Body of pancreas (tissue), 4 donors: ENCODE results near the gene NODAL. TPM values are rescaled to one million over a fixed set of nuclear protein-coding genes. Genes with fewer than 3 reads are reported as not detected.
A peak's percentile ranks its signal among the peaks of the same experiment; 100 is the strongest.

Experiments used
- ATAC-seq: fragments of 150-250 bp; one replicate; pipeline ENCODE4 v1.9.1; 2016
- DNase-seq, 4 donors: peaks; one replicate each; pipeline ENCODE4 v3.0.0-alpha.2; 2019
- H3K27ac ChIP-seq, 4 donors: fragments of 200-600 bp; sonication (generic); 1 replicate in 3 of 4; 2 replicates in 1 of 4; pipeline versions ENCODE4 v1.5.1 to v1.6.1; 2016 to 2019; ENCODE audit warnings: mild to moderate bottlenecking in 1 of 4, mixed read lengths in 1 of 4, moderate library complexity in 1 of 4
- H3K27me3 ChIP-seq, 2 donors: fragments of 200-600 bp; sonication (generic); one replicate each; pipeline ENCODE4 v1.6.0; 2016; ENCODE audit warnings: mild to moderate bottlenecking in 1 of 2
- H3K36me3 ChIP-seq, 2 donors: fragments of 200-600 bp; sonication (generic); replicated peaks in 1 of 2; 2 replicates each; pipeline ENCODE4 v1.5.1; 2016; ENCODE audit warnings: low read depth in 2 of 2; ENCODE audit not compliant: insufficient read depth in 1 of 2
- H3K4me1 ChIP-seq: fragments of 200-600 bp; sonication (generic); one replicate; pipeline ENCODE4 v1.6.0; 2016
- H3K4me3 ChIP-seq, 2 donors: fragments of 200-600 bp; sonication (generic); 1 replicate in 1 of 2; 2 replicates in 1 of 2; pipeline ENCODE4 v1.5.1; 2016 to 2019
- H3K9me3 ChIP-seq, 3 donors: fragments of 200-600 bp; sonication (generic); 1 replicate in 2 of 3; 2 replicates in 1 of 3; pipeline ENCODE4 v1.5.1; 2016
- CTCF ChIP-seq, 7 experiments: fragments of 450-650 bp in 4 of 7; fragments of 200-600 bp in 3 of 7; sonication (generic) in 3 of 7; IDR thresholded peaks; one replicate each; pipeline ENCODE4 v1.5.1; 2016 to 2019; ENCODE audit warnings: antibody characterized with exemption in 7 of 7
- POLR2A ChIP-seq, 3 donors: fragments of 450-650 bp; IDR thresholded peaks; one replicate each; pipeline ENCODE4 v1.6.1; 2016; ENCODE audit warnings: antibody characterized with exemption in 3 of 3, mild to moderate bottlenecking in 2 of 3
- WGBS, 2 donors: methylation state at CpG; one replicate each; pipeline ENCODE4 v1.1.5; 2017; 5-methylcytosine and 5-hydroxymethylcytosine counted together
- intact Hi-C: fragments of 100-400 bp; cut with DNase I; formaldehyde crosslinking; loops from one replicate; pipeline ENCODE4 v1.15.1; 2023
- total RNA-seq, 2 donors: library from RNA; depleted of rRNA; stranded (reverse); fragments of >200 nt; gene quantifications; one replicate each; pipeline ENCODE4 v1.1.0, GENCODE V29; 2016

The NODAL gene
- total RNA-seq, 2 donors from 2014 or later = not detected

GRCh38 chr10:70479165-70479581 is 37.7 kb upstream of the NODAL start:
- WGBS, 2 donors = 35 to 70% methylated on average over 4 to 10 of the region's 11 CpGs
- Histone ChIP-seq H3K27me3 (no peaks in the 10 kb centered on the region), H3K4me1 (peaks cover 42% of the 10 kb centered on the region), H3K36me3 (no peaks in the 10 kb centered on the region), H3K4me3 (peak overlapping the region in 1 of 2 donors; percentile 33), H3K9me3 (no peaks in the 10 kb centered on the region), H3K27ac (peak overlapping the region; percentile 63 to 86 (median 72))
- intact Hi-C loops = loop anchor here (10.0 kb wide), 1 partner anchor 276 kb away; no protein-coding TSS in a partner anchor
- DNase-seq = no peak
- TF ChIP-seq CTCF (IDR thresholded peaks at IDR 0.05) (no peak), POLR2A (IDR thresholded peaks at IDR 0.05) (no peak)
- peak; percentile 1 for ATAC-seq

GRCh38 chr10:70478191-70479164 is 37.0 kb upstream of the NODAL start, which contains the start of gene PALD1:
Gene PALD1, plus strand, starts transcription at chr10:70478767. Its CDS starts 47,185 bp downstream, at chr10:70525952.
- H3K4me3 ChIP-seq = peak within 1 kb of the TSS in 1 of 2 donors; percentile 33
- 0 to 1% methylated on average over 1 to 101 of the region's 110 CpGs for WGBS, 2 donors
- intact Hi-C loops = loop anchor here (10.0 kb wide), 1 partner anchor 276 kb away; no protein-coding TSS in a partner anchor
- peak within 1 kb of the TSS; percentile 63 to 86 (median 72) for H3K27ac ChIP-seq
- no peaks in the 10 kb centered on the region for H3K27me3 ChIP-seq
- DNase-seq (peak; percentile 37 to 71 (median 62)), ATAC-seq (peak; percentile 50)
- H3K36me3 ChIP-seq = no peaks in the 10 kb centered on the region
- H3K4me1 ChIP-seq = peaks cover 42% of the 10 kb centered on the region
- TF ChIP-seq POLR2A (IDR thresholded peaks at IDR 0.05) = peak in 2 of 3 donors; percentile 24 to 57
- TF ChIP-seq CTCF (IDR thresholded peaks at IDR 0.05) = peak in 4 of 7 experiments; percentile 8 to 51 (median 38)
- no peaks in the 10 kb centered on the region for H3K9me3 ChIP-seq

- intact Hi-C loops = loop anchor here (10.0 kb wide), 1 partner anchor 277 kb away; no protein-coding TSS in a partner anchor
- H3K27ac ChIP-seq = peak overlapping the region in 3 of 4 donors; percentile 63 to 74 (median 69)
Observed at GRCh38 chr10:70477661-70478162, 36.2 kb upstream of the NODAL start.

GRCh38 chr10:70476249-70477035 is 35.0 kb upstream of the NODAL start:
- DNase-seq (no peak), ATAC-seq (no peak)
- Histone ChIP-seq H3K27ac (no peak overlapping the region), H3K9me3 (no peaks in the 10 kb centered on the region), H3K27me3 (no peaks in the 10 kb centered on the region), H3K36me3 (no peaks in the 10 kb centered on the region), H3K4me3 (no peak overlapping the region), H3K4me1 (peaks cover 38% of the 10 kb centered on the region)
- intact Hi-C loops = loop anchor here (10.0 kb wide), 1 partner anchor 278 kb away; no protein-coding TSS in a partner anchor
- WGBS, 2 donors = 51 to 57% methylated on average over 4 to 7 of the region's 7 CpGs
- TF ChIP-seq POLR2A (IDR thresholded peaks at IDR 0.05) = no peak
- no peak for TF ChIP-seq CTCF (IDR thresholded peaks at IDR 0.05)

More at GRCh38 chr10:70477661-70478162, 36.2 kb upstream of the NODAL start:
- peaks cover 42% of the 10 kb centered on the region for H3K4me1 ChIP-seq
- DNase-seq (peak in 3 of 4 donors; percentile 23 to 43 (median 33)), ATAC-seq (peak; percentile 15)
- H3K27me3 ChIP-seq = no peaks in the 10 kb centered on the region
- WGBS, 2 donors = 13 to 33% methylated on average over 8 to 17 of the region's 27 CpGs
- H3K9me3 ChIP-seq = no peaks in the 10 kb centered on the region
- H3K4me3 ChIP-seq = no peak overlapping the region
- TF ChIP-seq POLR2A (IDR thresholded peaks at IDR 0.05) = no peak
- H3K36me3 ChIP-seq = no peaks in the 10 kb centered on the region
